K562 (cell line): ENCODE data around the gene DENND2A. TPM values are rescaled to one million over a fixed set of nuclear protein-coding genes. Genes with fewer than 3 reads are reported as not detected.

Experiments used
- BRCA1 ChIP-seq, 2 experiments: fragments of 450-650 bp in 1 of 2; sonication (generic) in 1 of 2; formaldehyde crosslinking in 1 of 2; IDR thresholded peaks; 2 replicates each; pipeline versions ENCODE4 v1.5.0 to v1.6.1; 2017 to 2020; ENCODE audit warnings: mild to moderate bottlenecking in 1 of 2, missing genetic modification reagents in 1 of 2
- CBFA2T2 ChIP-seq: fragments of 450-650 bp; conservative IDR thresholded peaks from 2 replicates; pipeline ENCODE4 v1.6.1; 2017; ENCODE audit warnings: mild to moderate bottlenecking
- CBX5 ChIP-seq: IDR thresholded peaks from 2 replicates; pipeline ENCODE4 v1.6.1; 2014; ENCODE audit warnings: low read depth, borderline replicate concordance
- CC2D1A ChIP-seq: fragments of 450-650 bp; IDR thresholded peaks from 2 replicates; pipeline ENCODE4 v1.6.1; 2017; ENCODE audit warnings: mild to moderate bottlenecking
- ESRRA ChIP-seq: fragments of 450-650 bp; IDR thresholded peaks from 2 replicates; pipeline ENCODE4 v1.6.1; 2014; ENCODE audit warnings: low read depth, mild to moderate bottlenecking, moderate library complexity, borderline replicate concordance
- EWSR1 ChIP-seq: fragments of 450-650 bp; IDR thresholded peaks from 2 replicates; pipeline ENCODE4 v1.6.1; 2018; ENCODE audit warnings: borderline replicate concordance, mild to moderate bottlenecking, low read depth, moderate library complexity; ENCODE audit not compliant: partially characterized antibody
- ID3 ChIP-seq, 2 experiments: fragments of 250-450 bp in 1 of 2; fragments of 450-650 bp in 1 of 2; sonication (Bioruptor Pico) in 1 of 2; IDR thresholded peaks; 2 replicates each; pipeline versions ENCODE4 v1.6.1 to v1.8.0; 2016 to 2021; ENCODE audit warnings: mild to moderate bottlenecking in 2 of 2, moderate library complexity in 2 of 2, missing compliant biosample characterization in 1 of 2, missing genetic modification characterization in 1 of 2
- JUN ChIP-seq, 2 experiments: sonication (generic) in 1 of 2; formaldehyde crosslinking in 1 of 2; IDR thresholded peaks; 2 replicates each; pipeline versions ENCODE4 v1.6.1 to v1.8.0; 2012 to 2022; ENCODE audit warnings: borderline replicate concordance in 2 of 2, mild to moderate bottlenecking in 2 of 2, improper control_type of control experiment in 1 of 2, low read depth in 1 of 2, low read length in 1 of 2, missing genetic modification reagents in 1 of 2
- MAFG ChIP-seq: fragments of 450-650 bp; conservative IDR thresholded peaks from 2 replicates; pipeline ENCODE4 v1.6.1; 2016; ENCODE audit warnings: missing genetic modification characterization, missing compliant biosample characterization
- MTA1 ChIP-seq: fragments of 450-650 bp; IDR thresholded peaks from 2 replicates; pipeline ENCODE4 v1.6.1; 2017; ENCODE audit warnings: borderline replicate concordance
- NEUROD1 ChIP-seq: fragments of 150-350 bp; IDR thresholded peaks from 2 replicates; pipeline ENCODE4 v1.6.1; 2014; ENCODE audit warnings: borderline replicate concordance, low read length, low read depth; ENCODE audit not compliant: partially characterized antibody
- NFXL1 ChIP-seq: fragments of 450-650 bp; formaldehyde crosslinking; IDR thresholded peaks from 2 replicates; pipeline ENCODE4 v1.4.0; 2021; ENCODE audit warnings: mild to moderate bottlenecking
- PHB ChIP-seq: fragments of 250-450 bp; sonication (Bioruptor Pico); IDR thresholded peaks from 2 replicates; pipeline ENCODE4 v1.5.0; 2021
- POLR2AphosphoS2 ChIP-seq: IDR thresholded peaks from 2 replicates; pipeline ENCODE4 v1.6.1; 2012; ENCODE audit warnings: low read length, improper control_type of control experiment
- SAP30 ChIP-seq: fragments of 200-600 bp; sonication (generic); IDR thresholded peaks from 2 replicates; pipeline ENCODE4 v1.6.1; 2012; ENCODE audit warnings: borderline replicate concordance, low read depth, mild to moderate bottlenecking, moderate library complexity, low read length, control low read depth, inconsistent platforms; ENCODE audit not compliant: insufficient read depth, poor library complexity, severe bottlenecking
- SOX6 ChIP-seq: fragments of 450-650 bp; IDR thresholded peaks from 2 replicates; pipeline ENCODE4 v1.6.1; 2014; ENCODE audit warnings: mild to moderate bottlenecking
- TRIM28 ChIP-seq: fragments of 450-650 bp; IDR thresholded peaks from 2 replicates; pipeline ENCODE4 v1.6.1; 2017
- XRCC3 ChIP-seq: fragments of 450-650 bp; IDR thresholded peaks from 2 replicates; pipeline ENCODE4 v1.6.1; 2017; ENCODE audit warnings: mild to moderate bottlenecking, moderate library complexity
- XRCC5 ChIP-seq: fragments of 200-400 bp; formaldehyde crosslinking; IDR thresholded peaks from 2 replicates; pipeline ENCODE4 v1.6.1; 2017; ENCODE audit warnings: low read depth, mild to moderate bottlenecking, low read length
- ZC3H8 ChIP-seq: fragments of 450-650 bp; IDR thresholded peaks from 2 replicates; pipeline ENCODE4 v1.6.1; 2017
- ZFP36 ChIP-seq: fragments of 150-350 bp; IDR thresholded peaks from 2 replicates; pipeline ENCODE4 v1.6.1; 2018; ENCODE audit warnings: low read length, low read depth; ENCODE audit not compliant: partially characterized antibody
- ZNF146 ChIP-seq: IDR thresholded peaks from one replicate; pipeline ENCODE4 v1.6.1; 2018; ENCODE audit warnings: missing compliant biosample characterization; ENCODE audit not compliant: unreplicated experiment
- ZNF436 ChIP-seq: fragments of 250-450, 450-650 bp; sonication (Bioruptor Pico); formaldehyde crosslinking; IDR thresholded peaks from 2 replicates; pipeline ENCODE4 v1.7.0; 2020; ENCODE audit warnings: mild to moderate bottlenecking
- ZNF696 ChIP-seq: fragments of 250-450 bp; sonication (Bioruptor Pico); conservative IDR thresholded peaks from 2 replicates; pipeline ENCODE4 v1.4.0; 2020; ENCODE audit warnings: mild to moderate bottlenecking, moderate library complexity
- ZZZ3 ChIP-seq: fragments of 450-650 bp; IDR thresholded peaks from 2 replicates; pipeline ENCODE4 v1.6.1; 2016; ENCODE audit warnings: antibody characterized with exemption, mild to moderate bottlenecking, moderate library complexity
- polyA plus RNA-seq, 8 experiments: library from polyadenylated mRNA; depleted of rRNA in 4 of 8; stranded (reverse) in 5 of 8; unstranded in 3 of 8; fragments of >200 nt; fragmentation: Nextera tagmentation in 2 of 8; fragmentation: Illumina TruSeq in 1 of 8; extraction: Ambion mirVana in 2 of 8; extraction: Trizol in 1 of 8; gene quantifications; 2 replicates each; pipeline versions ENCODE4 v1.2.1 to v1.2.3, GENCODE V29; 2011 to 2014; ENCODE audit warnings: inconsistent platforms in 1 of 8, missing spikeins in 1 of 8
- total RNA-seq, 7 experiments: library from RNA; depleted of rRNA in 6 of 7; stranded (reverse); fragments of >200 nt in 6 of 7; fragmentation: Illumina TruSeq in 2 of 7; extraction: Trizol in 2 of 7; gene quantifications; 2 replicates each; pipeline versions ENCODE4 v1.2.1 to v1.2.3, GENCODE V29; 2011 to 2021; ENCODE audit warnings: low replicate concordance in 1 of 7
- TF ChIP-seq, protein P1 (sequence below): sonication (generic); formaldehyde crosslinking; IDR thresholded peaks from 2 replicates; pipeline ENCODE4 v1.8.0; 2022; ENCODE audit warnings: mild to moderate bottlenecking, low read depth, missing genetic modification reagents
- TF ChIP-seq, protein P2 (sequence below): fragments of 450-650 bp; formaldehyde crosslinking; IDR thresholded peaks from 2 replicates; pipeline ENCODE4 v1.4.0; 2020; ENCODE audit warnings: mild to moderate bottlenecking

Gene DENND2A
- total and polyA plus RNA-seq, 9 of the 15 experiments (the other 6 are each of a cell fraction or from before 2014, with no cell fraction given), result not detected

DNA sequence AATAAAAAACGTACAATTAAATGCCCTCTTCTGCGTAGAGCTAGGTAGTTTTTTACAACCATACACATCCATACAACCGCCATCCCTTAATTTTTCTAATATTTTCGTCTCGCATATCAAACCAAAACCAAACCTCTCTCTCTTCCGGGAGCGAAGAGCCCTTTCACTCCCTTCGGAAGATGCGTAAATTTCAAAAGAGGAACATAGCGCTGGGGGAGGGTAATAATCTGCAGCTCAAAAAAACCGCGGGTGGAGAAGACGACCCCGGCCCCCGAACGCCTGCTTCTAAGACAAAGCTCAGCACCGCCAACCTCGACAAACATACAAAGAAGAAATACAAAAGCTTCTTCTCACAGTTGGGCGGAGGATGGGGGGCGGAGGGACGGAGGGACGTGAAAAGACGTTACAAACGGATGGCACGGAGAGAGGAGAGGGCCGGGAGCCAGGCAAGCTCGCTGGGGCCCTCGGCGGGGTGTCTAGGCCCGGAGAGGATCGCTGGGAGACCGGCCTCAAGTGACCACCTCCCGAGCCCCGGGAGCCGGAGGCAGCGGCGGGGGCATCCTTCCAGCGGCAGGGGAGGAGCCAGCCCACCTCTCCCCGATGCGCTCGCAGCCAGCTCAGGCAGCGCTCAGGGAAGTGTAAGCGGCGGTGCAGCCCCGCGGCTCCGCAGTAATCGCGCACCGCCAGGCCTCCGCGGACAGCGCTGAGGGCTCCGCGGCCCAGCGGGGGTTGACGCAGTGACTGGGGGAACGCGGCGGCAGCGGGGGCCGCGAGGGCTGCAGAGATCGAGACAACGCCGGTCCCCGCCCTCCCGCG, 162.2 kb downstream of the DENND2A start (continued):
- TF ChIP-seq XRCC3, result no peak
- no peak for TF ChIP-seq POLR2AphosphoS2
- no peak for TF ChIP-seq MAFG (tag)
- no peak for TF ChIP-seq ZNF436 (CRISPR knock-in tag)
- TF ChIP-seq CBFA2T2, result 0 out of 2 replicates have a peak, but pooled peaks have one; percentile 15
- no peak for TF ChIP-seq PHB (CRISPR knock-in tag)
- TF ChIP-seq, protein P1, sequence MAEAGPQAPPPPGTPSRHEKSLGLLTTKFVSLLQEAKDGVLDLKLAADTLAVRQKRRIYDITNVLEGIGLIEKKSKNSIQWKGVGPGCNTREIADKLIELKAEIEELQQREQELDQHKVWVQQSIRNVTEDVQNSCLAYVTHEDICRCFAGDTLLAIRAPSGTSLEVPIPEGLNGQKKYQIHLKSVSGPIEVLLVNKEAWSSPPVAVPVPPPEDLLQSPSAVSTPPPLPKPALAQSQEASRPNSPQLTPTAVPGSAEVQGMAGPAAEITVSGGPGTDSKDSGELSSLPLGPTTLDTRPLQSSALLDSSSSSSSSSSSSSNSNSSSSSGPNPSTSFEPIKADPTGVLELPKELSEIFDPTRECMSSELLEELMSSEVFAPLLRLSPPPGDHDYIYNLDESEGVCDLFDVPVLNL (CRISPR knock-in tag), result no peak
- TF ChIP-seq ZFP36, result no peak
- TF ChIP-seq ZNF696 (CRISPR knock-in tag), result no peak
- TF ChIP-seq SAP30, result peak; percentile 73
- TF ChIP-seq BRCA1 (IDR thresholded peaks at IDR 0.05), result no peak
- 0 out of 2 replicates have a peak, but pooled peaks have one; percentile 56 for TF ChIP-seq BRCA1 (CRISPR knock-in tag; IDR thresholded peaks at IDR 0.05)
- TF ChIP-seq EWSR1, result no peak
- no peak for TF ChIP-seq JUN (IDR thresholded peaks at IDR 0.05; ENCODE audit: borderline replicate concordance, low read depth, low read length)
- no peak for TF ChIP-seq JUN (CRISPR knock-in tag; IDR thresholded peaks at IDR 0.05; ENCODE audit: borderline replicate concordance)
- no peak for TF ChIP-seq ZZZ3
- no peak for TF ChIP-seq XRCC5
- no peak for TF ChIP-seq ZC3H8
- peak; percentile 16 for TF ChIP-seq ZNF146 (CRISPR knock-in tag)
- TF ChIP-seq NFXL1 (CRISPR knock-in tag), result no peak
- TF ChIP-seq ESRRA, result no peak
- TF ChIP-seq SOX6, result no peak
- TF ChIP-seq TRIM28, result no peak
- TF ChIP-seq CC2D1A, result 0 out of 2 replicates have a peak, but pooled peaks have one; percentile 35
- no peak for TF ChIP-seq CBX5
- no peak for TF ChIP-seq ID3 (CRISPR knock-in tag; IDR thresholded peaks at IDR 0.05)
- no peak for TF ChIP-seq ID3 (tag; IDR thresholded peaks at IDR 0.05)
- TF ChIP-seq NEUROD1, result no peak
- TF ChIP-seq MTA1, result no peak
- TF ChIP-seq, protein P2, sequence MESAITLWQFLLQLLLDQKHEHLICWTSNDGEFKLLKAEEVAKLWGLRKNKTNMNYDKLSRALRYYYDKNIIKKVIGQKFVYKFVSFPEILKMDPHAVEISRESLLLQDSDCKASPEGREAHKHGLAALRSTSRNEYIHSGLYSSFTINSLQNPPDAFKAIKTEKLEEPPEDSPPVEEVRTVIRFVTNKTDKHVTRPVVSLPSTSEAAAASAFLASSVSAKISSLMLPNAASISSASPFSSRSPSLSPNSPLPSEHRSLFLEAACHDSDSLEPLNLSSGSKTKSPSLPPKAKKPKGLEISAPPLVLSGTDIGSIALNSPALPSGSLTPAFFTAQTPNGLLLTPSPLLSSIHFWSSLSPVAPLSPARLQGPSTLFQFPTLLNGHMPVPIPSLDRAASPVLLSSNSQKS (CRISPR knock-in tag), result no peak
